Measurements from ENCODE around the gene HTR2B. TPM values are rescaled to one million over a fixed set of nuclear protein-coding genes. Genes with fewer than 3 reads are reported as not detected.

Gene HTR2B
- total and polyA plus RNA-seq, 2 of the 13 experiments (the other 11 are each of a cell fraction or from before 2014, with no cell fraction given): 0.08 TPM; not detected in 1

- H4K20me1 ChIP-seq (ENCODE audit: insufficient read depth, low read length): no peaks in the 10 kb centered on the region
- FAIRE-seq (no peak), DNase-seq (ENCODE audit: low spot score) (peak; percentile 50), ATAC-seq (peak; percentile 82)
- no peak overlapping the region for H3K27ac ChIP-seq (ENCODE audit: extremely low read length, insufficient read depth, low read length)
- no peak overlapping the region for H3K4me3 ChIP-seq (replicated peaks in 1 of 3; ENCODE audit: insufficient read depth in 1 of 3, low read depth in 2 of 3, low read length in 3 of 3)
- H3K9me3 ChIP-seq (ENCODE audit: low read length): no peaks in the 10 kb centered on the region
- H2AFZ ChIP-seq (ENCODE audit: low read length): no peak overlapping the region
- no peak overlapping the region for H3K9ac ChIP-seq (ENCODE audit: insufficient read depth, low read depth, low read length)
- ChIA-PET POLR2A (interaction anchor here (1.5 kb wide), 1 partner anchor 54 kb away, joined by 6 read pairs; no protein-coding TSS in a partner anchor), CTCF (ENCODE audit: low intra/inter-chr PET ratio, low total read pairs) (interaction anchor here (0.9 to 2.5 kb wide), 5 partner anchors 69 to 348 kb away, joined by 3 to 13 read pairs (median 3); no protein-coding TSS in a partner anchor)
- no peak overlapping the region for H3K4me2 ChIP-seq (ENCODE audit: low read depth, low read length)
- peaks cover 23% of the 10 kb centered on the region for H3K4me1 ChIP-seq (ENCODE audit: insufficient read depth, low read length)
- WGBS (ENCODE audit: low lambda C conversion rate): 36% methylated on average over 3 of the region's 3 CpGs
- H3K36me3 ChIP-seq (replicated peaks in 1 of 2; ENCODE audit: control insufficient read depth in 1 of 2, insufficient read depth in 2 of 2, low read length in 2 of 2): peaks cover 5 to 46% of the 10 kb centered on the region in 2 experiments
- H3K79me2 ChIP-seq (ENCODE audit: insufficient read depth, low read length): peaks cover 12% of the 10 kb centered on the region
- in situ Hi-C loops (cut with HindIII; ENCODE audit: extremely low pct_ligation_motif_present, low pct_unique_long_range_greater_than_20kb) (loop anchor here (10.0 kb wide), 1 partner anchor 311 kb away; no protein-coding TSS in a partner anchor), intact Hi-C loops (cut with micrococcal nuclease; ENCODE audit: unreplicated experiment) (loop anchor here (1.0 to 5.0 kb wide), 3 partner anchors 88 to 348 kb away; no protein-coding TSS in a partner anchor)
- no TSS peak for BruUV-seq (replicated peaks)
- no peaks in the 10 kb centered on the region for H3K27me3 ChIP-seq (ENCODE audit: control insufficient read depth in 1 of 2, insufficient read depth in 2 of 2, low read length in 2 of 2)
- TF ChIP-seq SRSF4 (IDR thresholded peaks at IDR 0.05; ENCODE audit: low read depth, low read length, poor library complexity, severe bottlenecking) (no peak), SOX13 (IDR thresholded peaks at IDR 0.05) (no peak), SOX13 (CRISPR knock-in tag; conservative IDR thresholded peaks at IDR 0.05 in 1 of 2, IDR thresholded peaks at IDR 0.05 in 1 of 2) (no peak), NFYB (CRISPR knock-in tag; IDR thresholded peaks at IDR 0.05) (no peak), CBX1 (IDR thresholded peaks at IDR 0.05; ENCODE audit: low read depth) (no peak), ZNF451 (CRISPR knock-in tag; IDR thresholded peaks at IDR 0.05) (no peak), ZBTB38 (CRISPR knock-in tag; IDR thresholded peaks at IDR 0.05) (no peak), ZNF274 (CRISPR knock-in tag; IDR thresholded peaks at IDR 0.05) (no peak), CHD4 (IDR thresholded peaks at IDR 0.05; ENCODE audit: borderline replicate concordance, low read length) (no peak), ZNF576 (CRISPR knock-in tag; IDR thresholded peaks at IDR 0.05) (no peak), ZNF441 (CRISPR knock-in tag; IDR thresholded peaks at IDR 0.05; ENCODE audit: borderline replicate concordance) (no peak), ZBTB34 (CRISPR knock-in tag; IDR thresholded peaks at IDR 0.05) (no peak), THYN1 (CRISPR knock-in tag; IDR thresholded peaks at IDR 0.05; ENCODE audit: borderline replicate concordance, low read depth) (no peak), GPBP1L1 (CRISPR knock-in tag; IDR thresholded peaks at IDR 0.05) (no peak), KDM5B (CRISPR knock-in tag; IDR thresholded peaks at IDR 0.05; ENCODE audit: borderline replicate concordance) (no peak), ZNF563 (CRISPR knock-in tag; IDR thresholded peaks at IDR 0.05) (no peak), ZNF777 (CRISPR knock-in tag; IDR thresholded peaks at IDR 0.05) (no peak), ZNF557 (CRISPR knock-in tag; IDR thresholded peaks at IDR 0.05) (no peak), SUZ12 (IDR thresholded peaks at IDR 0.05; ENCODE audit: low read depth, low read length) (no peak), ZNF432 (CRISPR knock-in tag; IDR thresholded peaks at IDR 0.05; ENCODE audit: borderline replicate concordance) (no peak)
Measured at GRCh38 chr2:231104115-231104713, 20.6 kb downstream of the HTR2B start.

All from HepG2 (cell line).